HG03159 (cell line): ENCODE data around the gene SFXN4.

Source experiments
- ATAC-seq: cut with Tn5 transposase; IDR thresholded peaks from one replicate; pipeline ENCODE4 v1.9.1; 2021; ENCODE audit warnings: mild to moderate bottlenecking, moderate library complexity; ENCODE audit not compliant: unreplicated experiment

Gene SFXN4

GRCh38 chr10:119165171-119166117, at the start of gene SFXN4:
SFXN4 (minus strand) TSS chr10:119165714; CDS start chr10:119165647, 67 bp downstream.
- peak; percentile 90 for ATAC-seq

- no peak for ATAC-seq
Observed at GRCh38 chr10:119211625-119212441, 46.3 kb upstream of the SFXN4 start.

- ATAC-seq = no peak
Observed at GRCh38 chr10:119211176-119211575, 45.7 kb upstream of the SFXN4 start.

GRCh38 chr10:119210633-119211032, 45.1 kb upstream of the SFXN4 start:
- no peak for ATAC-seq

GRCh38 chr10:119209736-119210355, 44.3 kb upstream of the SFXN4 start:
- ATAC-seq = no peak

GRCh38 chr10:119209035-119209735, 43.7 kb upstream of the SFXN4 start:
- ATAC-seq = no peak

- ATAC-seq = no peak
Observed at GRCh38 chr10:119208553-119208940, 43.0 kb upstream of the SFXN4 start.

GRCh38 chr10:119207713-119208552, 42.4 kb upstream of the SFXN4 start:
- ATAC-seq = no peak

GRCh38 chr10:119207366-119207666, 41.8 kb upstream of the SFXN4 start, which contains the start of gene GRK5:
GRK5 (plus strand) TSS chr10:119207571; CDS start chr10:119207918, 347 bp downstream.
- ATAC-seq = peak; percentile 75

GRCh38 chr10:119206603-119207365, 41.3 kb upstream of the SFXN4 start:
- peak; percentile 52 for ATAC-seq

- peak; percentile 34 for ATAC-seq
Observed at GRCh38 chr10:119205894-119206602, 40.5 kb upstream of the SFXN4 start.

- no peak for ATAC-seq
Observed at GRCh38 chr10:119203006-119203405, 37.5 kb upstream of the SFXN4 start.

GRCh38 chr10:119201233-119201632, 35.7 kb upstream of the SFXN4 start:
- no peak for ATAC-seq

GRCh38 chr10:119199231-119199992, 33.9 kb upstream of the SFXN4 start:
- ATAC-seq = peak; percentile 52

GRCh38 chr10:119198438-119198837, 32.9 kb upstream of the SFXN4 start:
- no peak for ATAC-seq

GRCh38 chr10:119197921-119198320, 32.4 kb upstream of the SFXN4 start:
- ATAC-seq = no peak

GRCh38 chr10:119191881-119192280, 26.4 kb upstream of the SFXN4 start:
- ATAC-seq = no peak
